GM12891 (cell line): Measurements from ENCODE around the gene LINC00237.

Experiments used
- DNase-seq: peaks from one replicate; pipeline ENCODE4 v3.0.0; 2011; ENCODE audit warnings: low spot score; ENCODE audit not compliant: insufficient read length
- FAIRE-seq: peaks from 2 replicates; lab custom pipeline; 2011; peaks lifted over from hg19 to GRCh38; lab: Jason Lieb, UNC
- PAX5 ChIP-seq: IDR thresholded peaks from 2 replicates; pipeline ENCODE4 v1.6.1; 2011; ENCODE audit warnings: low read length, moderate library complexity, mild to moderate bottlenecking; ENCODE audit not compliant: insufficient read depth, severe bottlenecking
- POLR2A ChIP-seq: IDR thresholded peaks from 2 replicates; pipeline ENCODE4 v1.6.1; 2011; ENCODE audit warnings: low read depth, low read length, control low read depth
- POLR2AphosphoS5 ChIP-seq: IDR thresholded peaks from 2 replicates; pipeline ENCODE4 v1.6.1; 2011; ENCODE audit warnings: low read depth, low read length, control low read depth
- POU2F2 ChIP-seq: IDR thresholded peaks from 2 replicates; pipeline ENCODE4 v1.6.1; 2011; ENCODE audit warnings: low read depth, mild to moderate bottlenecking, control low read depth, low read length, moderate library complexity
- SPI1 ChIP-seq: IDR thresholded peaks from 2 replicates; pipeline ENCODE4 v1.6.1; 2011; ENCODE audit warnings: low read depth, low read length, control low read depth
- TAF1 ChIP-seq: IDR thresholded peaks from 2 replicates; pipeline ENCODE4 v1.6.1; 2011; ENCODE audit warnings: low read depth, low read length, control low read depth

The LINC00237 gene

DNA sequence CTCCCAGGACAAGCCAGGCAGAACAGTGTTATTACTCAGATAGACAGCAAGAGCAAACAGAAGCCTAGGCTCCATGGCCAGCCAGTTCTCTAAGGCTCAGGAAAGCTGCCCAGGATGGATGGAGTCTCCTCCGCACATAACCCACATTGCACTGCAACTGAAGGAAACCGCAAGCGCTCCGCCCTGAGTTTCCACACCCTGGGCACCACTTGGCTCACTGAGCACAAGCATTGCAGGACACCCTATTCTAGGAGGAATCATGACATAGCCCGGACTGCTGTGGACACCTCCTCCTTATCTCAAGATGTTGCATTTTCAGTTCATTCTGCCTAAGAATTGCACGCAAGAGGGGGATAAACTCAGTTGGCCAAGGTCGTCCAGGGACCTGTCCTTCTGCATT lies 42.9 kb downstream of the LINC00237 start:
- no peak for FAIRE-seq
- TF ChIP-seq POU2F2 (no peak), PAX5 (no peak), SPI1 (no peak), POLR2AphosphoS5 (no peak), TAF1 (no peak), POLR2A (no peak)
- DNase-seq = no peak

DNA sequence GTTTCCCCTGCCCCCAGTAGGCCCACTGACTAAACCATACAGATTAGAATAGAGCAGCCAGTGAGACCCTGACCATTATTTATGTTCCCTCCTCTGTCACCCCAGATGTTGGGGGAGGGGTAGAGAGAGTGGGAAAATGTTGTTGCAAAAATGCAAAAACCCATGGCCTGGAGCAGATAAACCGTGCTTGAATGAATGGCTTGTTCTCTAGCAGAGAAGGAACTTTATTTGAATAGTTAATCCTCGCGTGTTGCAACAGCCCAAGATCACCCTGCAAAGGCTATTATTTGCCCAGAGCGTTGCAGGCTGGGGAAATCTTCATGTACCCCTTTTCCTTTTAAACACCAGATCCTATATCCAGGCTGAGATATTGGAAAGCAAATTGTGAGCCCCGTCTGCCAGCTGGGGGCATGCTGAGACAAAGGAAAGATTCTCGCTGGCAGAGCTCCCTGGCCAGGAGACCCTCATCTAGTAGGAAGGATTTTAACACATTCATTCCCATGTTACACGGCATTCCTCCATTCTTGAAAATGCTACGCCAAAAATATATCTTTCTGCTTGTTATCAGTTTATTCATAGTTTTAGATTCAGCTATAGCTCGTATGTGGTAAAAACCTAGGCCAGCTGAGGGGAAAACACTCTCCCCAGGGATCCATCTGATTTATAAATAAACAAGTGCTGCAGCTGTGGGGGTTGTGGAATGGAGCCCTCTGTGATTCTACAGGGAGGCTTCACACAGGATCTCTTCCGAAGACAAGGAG lies 53.0 kb downstream of the LINC00237 start:
- FAIRE-seq (no peak), DNase-seq (no peak)
- no peak for TF ChIP-seq POU2F2
- TF ChIP-seq SPI1 = no peak
- TF ChIP-seq TAF1 = no peak
- TF ChIP-seq POLR2AphosphoS5 = no peak
- no peak for TF ChIP-seq PAX5
- TF ChIP-seq POLR2A = no peak

GRCh38 chr20:21052686-21053001 lies 53.5 kb downstream of the LINC00237 start:
- no peak for FAIRE-seq
- no peak for TF ChIP-seq POLR2A
- TF ChIP-seq POLR2AphosphoS5 = no peak
- TF ChIP-seq POU2F2 = no peak
- no peak for TF ChIP-seq TAF1
- no peak for TF ChIP-seq SPI1
- no peak for TF ChIP-seq PAX5
- DNase-seq = no peak

- no peak for FAIRE-seq
- TF ChIP-seq POLR2A = no peak
- TF ChIP-seq POU2F2 = no peak
- no peak for TF ChIP-seq PAX5
- no peak for TF ChIP-seq POLR2AphosphoS5
- no peak for TF ChIP-seq SPI1
- TF ChIP-seq TAF1 = no peak
- no peak for DNase-seq
Observed at GRCh38 chr20:21052241-21052640, 53.9 kb downstream of the LINC00237 start.

GRCh38 chr20:21050710-21051109 lies 55.4 kb downstream of the LINC00237 start:
- TF ChIP-seq PAX5 (no peak), POLR2A (no peak), TAF1 (no peak), POLR2AphosphoS5 (no peak), POU2F2 (no peak)
- FAIRE-seq = no peak
- no peak for DNase-seq

DNA sequence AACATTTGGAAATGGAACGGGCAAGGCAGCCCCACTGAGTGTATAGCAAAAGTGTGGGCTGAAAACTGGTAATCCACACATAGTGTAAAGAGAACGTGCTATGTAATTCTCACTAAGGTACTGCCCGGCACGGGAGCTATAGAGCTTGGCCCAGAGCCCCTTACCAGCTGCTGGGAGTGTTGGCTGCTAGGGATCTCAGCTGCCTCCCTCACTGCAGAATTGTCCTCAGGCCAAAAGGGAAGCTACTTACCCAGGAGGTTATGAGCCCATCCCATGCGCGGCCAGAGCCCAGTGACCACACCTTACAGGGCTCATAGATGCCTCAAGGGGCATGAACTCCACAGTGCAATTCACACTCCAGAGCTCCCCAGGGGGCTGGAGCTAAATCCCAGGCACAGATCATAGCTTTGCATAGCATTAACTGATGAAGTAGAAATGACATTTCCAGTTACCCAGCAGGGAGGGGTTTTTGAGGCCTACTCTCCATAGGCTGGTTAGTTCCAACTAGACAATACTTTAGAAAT lies 56.8 kb downstream of the LINC00237 start:
- no peak for TF ChIP-seq POLR2A
- TF ChIP-seq SPI1 = no peak
- no peak for TF ChIP-seq PAX5
- DNase-seq = no peak
- no peak for FAIRE-seq

GRCh38 chr20:21048841-21049273 lies 57.3 kb downstream of the LINC00237 start:
- FAIRE-seq = no peak
- peak; percentile 36 for DNase-seq
- no peak for TF ChIP-seq TAF1
- TF ChIP-seq POU2F2 = no peak
- no peak for TF ChIP-seq POLR2A
- no peak for TF ChIP-seq POLR2AphosphoS5
- no peak for TF ChIP-seq PAX5
- TF ChIP-seq SPI1 = no peak

DNA sequence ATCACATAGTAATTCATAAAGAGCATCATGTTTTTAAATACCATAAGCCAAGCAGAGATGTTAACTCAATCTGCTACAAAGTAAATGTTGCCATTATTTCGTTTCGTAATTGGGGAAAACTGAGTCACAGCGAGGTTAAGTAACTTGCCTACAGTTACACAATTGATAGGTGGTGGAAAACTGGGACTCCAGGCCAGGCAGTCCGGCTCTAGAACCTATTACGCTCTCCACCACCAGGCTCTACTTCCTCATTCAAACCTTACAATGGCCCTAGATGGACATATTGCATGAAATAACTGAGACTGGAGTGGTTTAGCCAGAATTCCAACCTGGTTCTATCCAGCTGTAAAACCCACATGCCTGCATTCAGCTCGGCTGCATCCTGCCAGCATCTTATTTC lies 58.2 kb downstream of the LINC00237 start:
- DNase-seq (no peak), FAIRE-seq (no peak)
- TF ChIP-seq SPI1 = no peak
- no peak for TF ChIP-seq POU2F2
- TF ChIP-seq PAX5 = no peak
- TF ChIP-seq TAF1 = no peak

DNA sequence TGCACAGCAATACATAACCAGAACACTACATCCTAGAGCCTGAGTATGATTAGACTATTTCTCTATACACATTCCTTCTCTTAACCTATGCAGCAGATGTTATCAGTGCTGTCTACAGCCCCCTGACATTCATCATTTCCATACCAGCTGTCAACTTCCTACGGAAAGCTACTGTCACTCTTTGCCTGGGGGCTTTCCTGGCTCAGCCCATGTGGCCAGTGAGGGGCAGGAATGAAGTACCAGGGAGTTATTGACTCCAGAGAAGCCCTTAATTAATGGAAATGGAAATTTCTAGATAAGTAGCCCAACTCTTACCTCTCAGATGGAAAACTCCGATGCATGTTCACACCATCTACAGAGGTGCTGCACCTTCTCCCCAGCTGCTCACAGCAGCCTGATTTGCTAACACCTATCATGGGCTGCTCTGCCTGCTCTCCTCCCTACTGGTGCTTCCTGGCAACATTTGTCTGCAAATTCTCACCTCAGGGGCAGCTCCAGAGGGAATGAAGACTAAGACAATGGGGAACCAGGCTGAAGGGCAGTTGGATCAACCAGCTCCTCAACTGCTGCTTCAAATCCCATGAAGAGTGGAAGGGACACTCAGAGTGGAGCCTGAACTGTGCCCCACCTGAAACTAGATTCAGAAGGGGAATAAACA lies 59.6 kb downstream of the LINC00237 start:
- no peak for DNase-seq
- TF ChIP-seq POLR2A (no peak), POU2F2 (no peak)
- FAIRE-seq = no peak
